Neural cell (in vitro differentiated cells): Measurements from ENCODE around the gene NOTCH3.

ENCODE experiments used
- EP300 ChIP-seq: fragments of 450-650 bp; conservative IDR thresholded peaks from 2 replicates; pipeline ENCODE4 v1.6.1; 2014; ENCODE audit warnings: antibody characterized with exemption, mild to moderate bottlenecking, moderate library complexity; ENCODE audit not compliant: poor library complexity, severe bottlenecking
- MXI1 ChIP-seq: fragments of 450-650 bp; conservative IDR thresholded peaks from 2 replicates; pipeline ENCODE4 v1.6.1; 2014; ENCODE audit warnings: antibody characterized with exemption, mild to moderate bottlenecking; ENCODE audit not compliant: poor library complexity, severe bottlenecking
- POLR2AphosphoS5 ChIP-seq: IDR thresholded peaks from 2 replicates; pipeline ENCODE4 v1.6.1; 2012
- TF ChIP-seq, protein P1 (sequence below): fragments of 450-650 bp; IDR thresholded peaks from 2 replicates; pipeline ENCODE4 v1.5.1; 2014; ENCODE audit warnings: antibody characterized with exemption, mild to moderate bottlenecking, moderate library complexity; ENCODE audit not compliant: poor library complexity, severe bottlenecking
- TF ChIP-seq, protein P2 (sequence below): IDR thresholded peaks from 2 replicates; pipeline ENCODE4 v1.6.1; 2012; ENCODE audit warnings: borderline replicate concordance

DNA sequence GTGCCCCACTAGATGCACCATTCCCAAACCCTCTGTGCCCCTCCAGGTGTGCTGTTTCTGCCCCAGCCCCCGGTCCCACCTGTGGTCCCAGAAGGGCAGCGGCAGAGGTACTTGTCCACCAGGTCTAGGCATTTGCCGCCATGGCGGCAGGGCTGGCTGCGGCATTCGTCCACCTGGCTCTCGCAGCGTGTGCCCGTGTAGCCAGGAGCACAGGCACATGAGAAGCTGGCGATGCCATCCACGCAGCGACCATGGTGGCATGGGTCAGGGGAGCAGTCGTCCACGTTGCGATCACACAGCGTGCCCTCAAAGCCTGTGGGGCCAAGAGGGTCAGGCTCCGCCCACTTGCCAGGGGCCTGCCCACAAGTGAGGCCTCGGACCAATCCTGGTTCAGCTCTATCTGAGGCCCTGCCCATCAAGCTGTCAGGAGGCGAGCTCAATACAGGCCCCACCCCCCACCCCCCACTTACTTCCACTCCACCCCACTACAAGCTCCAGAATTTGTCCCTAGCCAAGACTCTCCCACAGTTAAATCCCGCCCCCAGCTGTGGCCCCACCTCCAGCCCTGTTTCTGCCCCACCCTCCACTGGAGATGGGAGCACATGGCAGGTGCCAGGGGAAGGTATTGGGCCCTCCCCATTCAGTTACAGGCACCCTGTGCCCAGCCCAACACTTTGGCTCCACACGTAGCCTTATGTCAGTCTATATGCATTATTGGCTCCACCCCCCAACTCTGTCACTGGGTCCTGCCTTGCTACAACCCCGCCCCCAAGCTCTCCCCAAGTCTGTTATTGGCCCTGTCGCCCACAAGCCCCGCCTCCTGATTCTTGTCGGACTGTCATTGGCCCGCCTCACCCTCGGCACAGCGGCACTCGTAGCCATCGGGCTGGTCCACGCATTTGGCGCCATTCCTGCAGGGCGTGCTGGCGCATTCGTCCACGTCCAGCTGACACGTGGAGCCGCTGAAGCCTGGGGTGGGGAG lies 13.5 kb downstream of the NOTCH3 start:
- TF ChIP-seq, protein P1, sequence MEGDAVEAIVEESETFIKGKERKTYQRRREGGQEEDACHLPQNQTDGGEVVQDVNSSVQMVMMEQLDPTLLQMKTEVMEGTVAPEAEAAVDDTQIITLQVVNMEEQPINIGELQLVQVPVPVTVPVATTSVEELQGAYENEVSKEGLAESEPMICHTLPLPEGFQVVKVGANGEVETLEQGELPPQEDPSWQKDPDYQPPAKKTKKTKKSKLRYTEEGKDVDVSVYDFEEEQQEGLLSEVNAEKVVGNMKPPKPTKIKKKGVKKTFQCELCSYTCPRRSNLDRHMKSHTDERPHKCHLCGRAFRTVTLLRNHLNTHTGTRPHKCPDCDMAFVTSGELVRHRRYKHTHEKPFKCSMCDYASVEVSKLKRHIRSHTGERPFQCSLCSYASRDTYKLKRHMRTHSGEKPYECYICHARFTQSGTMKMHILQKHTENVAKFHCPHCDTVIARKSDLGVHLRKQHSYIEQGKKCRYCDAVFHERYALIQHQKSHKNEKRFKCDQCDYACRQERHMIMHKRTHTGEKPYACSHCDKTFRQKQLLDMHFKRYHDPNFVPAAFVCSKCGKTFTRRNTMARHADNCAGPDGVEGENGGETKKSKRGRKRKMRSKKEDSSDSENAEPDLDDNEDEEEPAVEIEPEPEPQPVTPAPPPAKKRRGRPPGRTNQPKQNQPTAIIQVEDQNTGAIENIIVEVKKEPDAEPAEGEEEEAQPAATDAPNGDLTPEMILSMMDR, result no peak
- TF ChIP-seq EP300, result no peak
- TF ChIP-seq MXI1, result no peak
- TF ChIP-seq, protein P2, sequence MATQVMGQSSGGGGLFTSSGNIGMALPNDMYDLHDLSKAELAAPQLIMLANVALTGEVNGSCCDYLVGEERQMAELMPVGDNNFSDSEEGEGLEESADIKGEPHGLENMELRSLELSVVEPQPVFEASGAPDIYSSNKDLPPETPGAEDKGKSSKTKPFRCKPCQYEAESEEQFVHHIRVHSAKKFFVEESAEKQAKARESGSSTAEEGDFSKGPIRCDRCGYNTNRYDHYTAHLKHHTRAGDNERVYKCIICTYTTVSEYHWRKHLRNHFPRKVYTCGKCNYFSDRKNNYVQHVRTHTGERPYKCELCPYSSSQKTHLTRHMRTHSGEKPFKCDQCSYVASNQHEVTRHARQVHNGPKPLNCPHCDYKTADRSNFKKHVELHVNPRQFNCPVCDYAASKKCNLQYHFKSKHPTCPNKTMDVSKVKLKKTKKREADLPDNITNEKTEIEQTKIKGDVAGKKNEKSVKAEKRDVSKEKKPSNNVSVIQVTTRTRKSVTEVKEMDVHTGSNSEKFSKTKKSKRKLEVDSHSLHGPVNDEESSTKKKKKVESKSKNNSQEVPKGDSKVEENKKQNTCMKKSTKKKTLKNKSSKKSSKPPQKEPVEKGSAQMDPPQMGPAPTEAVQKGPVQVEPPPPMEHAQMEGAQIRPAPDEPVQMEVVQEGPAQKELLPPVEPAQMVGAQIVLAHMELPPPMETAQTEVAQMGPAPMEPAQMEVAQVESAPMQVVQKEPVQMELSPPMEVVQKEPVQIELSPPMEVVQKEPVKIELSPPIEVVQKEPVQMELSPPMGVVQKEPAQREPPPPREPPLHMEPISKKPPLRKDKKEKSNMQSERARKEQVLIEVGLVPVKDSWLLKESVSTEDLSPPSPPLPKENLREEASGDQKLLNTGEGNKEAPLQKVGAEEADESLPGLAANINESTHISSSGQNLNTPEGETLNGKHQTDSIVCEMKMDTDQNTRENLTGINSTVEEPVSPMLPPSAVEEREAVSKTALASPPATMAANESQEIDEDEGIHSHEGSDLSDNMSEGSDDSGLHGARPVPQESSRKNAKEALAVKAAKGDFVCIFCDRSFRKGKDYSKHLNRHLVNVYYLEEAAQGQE, result no peak
- no peak for TF ChIP-seq POLR2AphosphoS5
